ENCODE measurements around the gene SUSD1. TPM values are rescaled to one million over a fixed set of nuclear protein-coding genes. Genes with fewer than 3 reads are reported as not detected.
A peak's percentile ranks its signal among the peaks of the same experiment; 100 is the strongest.

The SUSD1 gene
- total RNA-seq, 1 donor from 2014 or later, result 26.0 TPM

GRCh38 chr9:112188884-112189283 is 13.8 kb upstream of the SUSD1 start:
- peaks cover 6% of the 10 kb centered on the region for H3K9me3 Mint-ChIP-seq
- DNase-seq (ENCODE audit: low spot score in 2 of 2, unreplicated experiment in 2 of 2), result no peak
- no peak overlapping the region for H3K4me3 Mint-ChIP-seq
- peaks cover 5% of the 10 kb centered on the region for H3K36me3 Mint-ChIP-seq
- H3K27ac Mint-ChIP-seq, result no peak overlapping the region
- peaks cover 7% of the 10 kb centered on the region for H3K4me1 Mint-ChIP-seq
- no peak for TF ChIP-seq CTCF (IDR thresholded peaks at IDR 0.05; ENCODE audit: unreplicated experiment)
- no peaks in the 10 kb centered on the region for H3K27me3 Mint-ChIP-seq (ENCODE audit: low read depth)

- no peaks in the 10 kb centered on the region for H3K27me3 Mint-ChIP-seq (ENCODE audit: low read depth)
- peaks cover 5% of the 10 kb centered on the region for H3K36me3 Mint-ChIP-seq
- H3K4me3 Mint-ChIP-seq, result no peak overlapping the region
- no peak for DNase-seq (ENCODE audit: low spot score in 2 of 2, unreplicated experiment in 2 of 2)
- peaks cover 17% of the 10 kb centered on the region for H3K9me3 Mint-ChIP-seq
- H3K27ac Mint-ChIP-seq, result no peak overlapping the region
- TF ChIP-seq CTCF (IDR thresholded peaks at IDR 0.05; ENCODE audit: unreplicated experiment), result no peak
- peaks cover 7% of the 10 kb centered on the region for H3K4me1 Mint-ChIP-seq
These were observed 12.3 kb upstream of the SUSD1 start for GRCh38 chr9:112187404-112187803.

- Mint-ChIP-seq H3K27ac (no peak overlapping the region), H3K4me3 (no peak overlapping the region), H3K9me3 (peaks cover 19% of the 10 kb centered on the region), H3K4me1 (peaks cover 7% of the 10 kb centered on the region), H3K36me3 (peaks cover 5% of the 10 kb centered on the region), H3K27me3 (ENCODE audit: low read depth) (no peaks in the 10 kb centered on the region)
- TF ChIP-seq CTCF (IDR thresholded peaks at IDR 0.05; ENCODE audit: unreplicated experiment), result no peak
- DNase-seq (ENCODE audit: low spot score in 2 of 2, unreplicated experiment in 2 of 2), result no peak
These were observed 11.6 kb upstream of the SUSD1 start for GRCh38 chr9:112186695-112187094.

- no peaks in the 10 kb centered on the region for H3K27me3 Mint-ChIP-seq (ENCODE audit: low read depth)
- DNase-seq (ENCODE audit: low spot score in 2 of 2, unreplicated experiment in 2 of 2), result no peak
- peaks cover 17% of the 10 kb centered on the region for H3K4me1 Mint-ChIP-seq
These were observed 9.8 kb upstream of the SUSD1 start for GRCh38 chr9:112184946-112185345.

GRCh38 chr9:112184221-112184620 is 9.1 kb upstream of the SUSD1 start:
- no peak for TF ChIP-seq CTCF (IDR thresholded peaks at IDR 0.05; ENCODE audit: unreplicated experiment)
- DNase-seq (ENCODE audit: low spot score in 2 of 2, unreplicated experiment in 2 of 2), result no peak
- Mint-ChIP-seq H3K4me1 (peaks cover 17% of the 10 kb centered on the region), H3K36me3 (no peaks in the 10 kb centered on the region), H3K9me3 (peaks cover 12% of the 10 kb centered on the region), H3K27me3 (ENCODE audit: low read depth) (no peaks in the 10 kb centered on the region), H3K4me3 (no peak overlapping the region), H3K27ac (no peak overlapping the region)

More at GRCh38 chr9:112184946-112185345, 9.8 kb upstream of the SUSD1 start:
- H3K36me3 Mint-ChIP-seq, result no peaks in the 10 kb centered on the region
- no peak for TF ChIP-seq CTCF (IDR thresholded peaks at IDR 0.05; ENCODE audit: unreplicated experiment)
- peaks cover 12% of the 10 kb centered on the region for H3K9me3 Mint-ChIP-seq
- H3K27ac Mint-ChIP-seq, result no peak overlapping the region
- no peak overlapping the region for H3K4me3 Mint-ChIP-seq

GRCh38 chr9:112180387-112180881 is 5.3 kb upstream of the SUSD1 start:
- H3K27ac Mint-ChIP-seq, result peak overlapping the region; percentile 55
- peaks cover 23% of the 10 kb centered on the region for H3K4me1 Mint-ChIP-seq
- no peaks in the 10 kb centered on the region for H3K36me3 Mint-ChIP-seq
- DNase-seq (ENCODE audit: low spot score in 2 of 2, unreplicated experiment in 2 of 2), result no peak
- no peak overlapping the region for H3K4me3 Mint-ChIP-seq
- H3K9me3 Mint-ChIP-seq, result peaks cover 12% of the 10 kb centered on the region
- H3K27me3 Mint-ChIP-seq (ENCODE audit: low read depth), result peaks cover 6% of the 10 kb centered on the region
- no peak for TF ChIP-seq CTCF (IDR thresholded peaks at IDR 0.05; ENCODE audit: unreplicated experiment)

Data from mesothelial cell of epicardium (in vitro differentiated cells).